NB4 (cell line): Measurements from ENCODE around the gene GAL3ST1.
"Not testable (repeated sequence)": the region's sequence is repeated elsewhere in the genome, so short reads cannot be mapped to it uniquely, and the experiment has no call there.

Experiments used
- DNase-seq: peaks from one replicate; pipeline ENCODE4 v3.0.0; 2010; ENCODE audit warnings: low read depth
- H3K4me3 ChIP-seq: one replicate; pipeline ENCODE4 v1.5.1; 2011; ENCODE audit warnings: mild to moderate bottlenecking, low read depth, low read length, moderate library complexity
- CTCF ChIP-seq: IDR thresholded peaks from one replicate; pipeline ENCODE4 v1.5.1; 2012; ENCODE audit warnings: low read depth, low read length
- MAX ChIP-seq: IDR thresholded peaks from 2 replicates; pipeline ENCODE4 v1.6.1; 2011; ENCODE audit warnings: low read depth, low read length
- MYC ChIP-seq: IDR thresholded peaks from 2 replicates; pipeline ENCODE4 v1.6.1; 2011; ENCODE audit warnings: low read depth, low read length
- POLR2A ChIP-seq: IDR thresholded peaks from 2 replicates; pipeline ENCODE4 v1.6.1; 2011; ENCODE audit warnings: mild to moderate bottlenecking; ENCODE audit not compliant: insufficient read length; ENCODE audit errors: extremely low read depth

GAL3ST1 gene

GRCh38 chr22:30552719-30553118, 21.7 kb downstream of the GAL3ST1 start:
- no peak for DNase-seq
- no peak for TF ChIP-seq MAX
- no peak for TF ChIP-seq CTCF
- TF ChIP-seq POLR2A = no peak
- no peak for TF ChIP-seq MYC
- H3K4me3 ChIP-seq = no peak overlapping the region

GRCh38 chr22:30551813-30552212, 22.7 kb downstream of the GAL3ST1 start:
- H3K4me3 ChIP-seq, DNase-seq: not testable (repeated sequence)

GRCh38 chr22:30547188-30547587, 27.3 kb downstream of the GAL3ST1 start:
- DNase-seq = no peak
- H3K4me3 ChIP-seq = no peak overlapping the region
- TF ChIP-seq POLR2A = no peak
- TF ChIP-seq MYC = no peak
- no peak for TF ChIP-seq CTCF
- no peak for TF ChIP-seq MAX

- H3K4me3 ChIP-seq = no peak within 1 kb of the TSS
- DNase-seq = no peak
- TF ChIP-seq MYC (no peak), CTCF (no peak), MAX (no peak), POLR2A (no peak)
Observed at GRCh38 chr22:30546616-30547015, 27.8 kb downstream of the GAL3ST1 start, which contains the start of gene SEC14L6. SEC14L6 (minus strand) TSS chr22:30546741; CDS start chr22:30546682, 59 bp downstream.

- H3K4me3 ChIP-seq = no peak overlapping the region
- no peak for DNase-seq
Observed at GRCh38 chr22:30542811-30543188, 31.7 kb downstream of the GAL3ST1 start.

More at GRCh38 chr22:30542811-30543188, 31.7 kb downstream of the GAL3ST1 start:
- TF ChIP-seq MAX (no peak), MYC (no peak), CTCF (no peak), POLR2A (no peak)
